GM19468 (cell line): ENCODE measurements around the gene GAL.

Source experiments
- ATAC-seq: cut with Tn5 transposase; IDR thresholded peaks from one replicate; pipeline ENCODE4 v1.9.1; 2021; ENCODE audit warnings: mild to moderate bottlenecking, moderate library complexity, moderate number of reproducible peaks; ENCODE audit not compliant: unreplicated experiment; ENCODE audit errors: extremely low read depth

GAL gene

DNA sequence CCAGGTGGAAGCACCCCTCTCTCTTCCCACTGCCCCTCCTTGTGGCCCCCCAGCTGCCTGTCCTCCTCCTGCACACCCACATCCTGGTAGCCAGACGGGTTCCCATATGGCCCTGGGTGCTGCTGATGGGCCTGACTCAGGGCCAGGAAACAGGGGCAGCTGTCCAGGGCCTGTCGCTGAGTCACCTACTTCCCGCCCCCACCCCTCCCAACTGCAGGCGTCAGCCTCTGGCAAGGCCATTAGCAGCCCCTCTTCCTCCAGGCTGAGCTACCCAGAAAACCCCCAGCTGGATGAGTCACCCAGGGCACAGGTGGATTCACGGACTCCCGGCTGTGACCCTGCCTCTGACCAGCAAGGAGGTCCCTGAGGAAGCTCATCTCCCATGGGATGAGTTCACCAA is 6.9 kb upstream of the GAL start:
- no peak for ATAC-seq

DNA sequence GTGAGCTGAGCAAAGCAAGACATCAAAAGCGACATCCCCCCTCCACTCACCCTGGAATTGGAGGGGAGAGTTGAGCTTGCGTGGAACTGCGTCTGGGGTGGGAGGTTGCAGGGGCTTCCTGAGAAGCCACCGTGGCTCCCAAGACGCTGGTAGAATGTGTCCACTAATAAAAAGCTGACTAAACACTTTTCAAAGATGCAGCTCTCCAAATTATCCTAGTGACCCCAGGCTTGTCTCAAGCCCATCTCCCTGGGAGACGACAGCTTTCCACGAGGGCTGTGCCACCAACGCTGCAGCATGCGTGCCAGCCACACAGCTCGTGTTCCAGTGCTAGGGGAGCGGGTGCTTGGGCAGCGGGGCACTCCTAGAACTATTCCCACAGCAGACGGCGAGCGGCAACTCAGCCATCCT is 6.3 kb upstream of the GAL start:
- no peak for ATAC-seq

DNA sequence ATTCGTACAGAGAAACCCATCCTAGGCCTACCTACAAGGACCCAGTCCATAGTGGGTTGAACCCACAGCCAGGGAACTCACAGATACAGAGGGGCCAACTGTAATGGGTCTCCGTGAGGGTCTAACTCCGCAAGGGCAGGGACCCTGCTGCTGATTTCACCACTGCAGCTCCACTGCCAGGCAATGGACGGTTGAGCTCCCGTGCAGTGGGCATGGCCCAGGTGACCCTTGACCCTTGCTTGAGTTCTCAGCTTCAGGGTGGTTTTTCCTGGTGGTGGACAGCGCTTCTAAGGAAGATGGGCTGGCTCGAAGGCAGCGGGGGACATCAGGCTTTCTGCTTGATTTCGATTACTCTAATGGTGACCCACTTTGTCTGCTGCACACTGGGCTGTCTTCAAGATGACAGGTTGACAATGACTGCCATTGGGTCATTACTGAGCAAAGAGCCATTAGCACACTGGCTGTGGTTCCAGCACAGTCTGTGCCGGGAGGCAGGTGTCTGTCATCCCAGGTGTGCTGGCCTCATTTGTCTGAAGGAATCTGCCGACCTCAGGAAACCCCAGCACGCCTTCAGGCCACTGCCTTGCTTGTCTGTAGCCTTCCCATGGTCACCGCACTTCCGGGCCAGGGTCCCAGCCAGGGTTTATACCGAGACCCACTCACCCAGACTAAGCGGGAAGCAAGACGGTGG is 3.7 kb upstream of the GAL start:
- ATAC-seq = no peak

- no peak for ATAC-seq
Measured at GRCh38 chr11:68682531-68682961, 1.8 kb upstream of the GAL start.

- no peak for ATAC-seq
Measured at GRCh38 chr11:68683121-68683520, 1.2 kb upstream of the GAL start.

GRCh38 chr11:68683536-68684384 is 584 bp upstream of the GAL start:
- no peak for ATAC-seq

- ATAC-seq = no peak
Measured at GRCh38 chr11:68685656-68686380, 1.5 kb downstream of the GAL start.

GRCh38 chr11:68686486-68686885 is 2.1 kb downstream of the GAL start:
- no peak for ATAC-seq

GRCh38 chr11:68687311-68687710 is 3.0 kb downstream of the GAL start:
- ATAC-seq = no peak

DNA sequence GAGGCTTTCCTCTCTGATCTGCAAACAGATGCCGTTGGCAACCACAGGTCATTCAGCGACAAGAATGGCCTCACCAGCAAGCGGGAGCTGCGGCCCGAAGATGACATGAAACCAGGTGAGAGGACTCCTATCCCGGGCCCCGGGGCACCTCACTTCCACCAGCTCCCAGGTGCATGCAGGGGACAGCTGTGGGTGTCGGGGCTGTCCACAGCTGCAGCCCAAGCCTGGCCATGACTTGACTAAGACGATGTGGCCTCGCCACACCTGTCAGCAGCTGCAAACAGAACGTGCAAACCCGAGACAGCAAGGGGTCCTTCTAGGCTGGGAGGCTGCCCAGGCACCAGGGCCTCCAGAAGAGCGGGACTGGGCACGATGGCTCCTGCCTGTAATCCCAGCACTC is 3.6 kb downstream of the GAL start:
- ATAC-seq = no peak

DNA sequence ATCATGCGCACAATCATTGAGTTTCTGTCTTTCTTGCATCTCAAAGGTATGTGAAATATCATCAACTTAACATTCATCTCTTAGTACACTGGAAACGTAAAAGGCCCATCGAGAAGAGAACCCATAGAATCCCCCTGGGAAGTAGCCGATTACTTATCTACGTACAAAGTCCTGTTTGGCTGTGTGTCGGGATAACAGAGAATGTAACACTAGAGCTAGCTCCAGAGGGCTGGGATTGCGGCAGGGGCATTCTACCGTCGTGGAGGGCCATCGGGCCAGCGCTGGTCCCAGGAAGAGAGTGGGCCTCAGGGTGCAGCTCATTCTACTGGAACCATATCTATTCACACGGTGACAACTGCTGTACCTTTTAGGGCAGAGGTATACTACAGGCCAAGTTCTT is 4.5 kb downstream of the GAL start:
- ATAC-seq = no peak

- no peak for ATAC-seq
Measured at GRCh38 chr11:68689737-68690625, 5.6 kb downstream of the GAL start.

DNA sequence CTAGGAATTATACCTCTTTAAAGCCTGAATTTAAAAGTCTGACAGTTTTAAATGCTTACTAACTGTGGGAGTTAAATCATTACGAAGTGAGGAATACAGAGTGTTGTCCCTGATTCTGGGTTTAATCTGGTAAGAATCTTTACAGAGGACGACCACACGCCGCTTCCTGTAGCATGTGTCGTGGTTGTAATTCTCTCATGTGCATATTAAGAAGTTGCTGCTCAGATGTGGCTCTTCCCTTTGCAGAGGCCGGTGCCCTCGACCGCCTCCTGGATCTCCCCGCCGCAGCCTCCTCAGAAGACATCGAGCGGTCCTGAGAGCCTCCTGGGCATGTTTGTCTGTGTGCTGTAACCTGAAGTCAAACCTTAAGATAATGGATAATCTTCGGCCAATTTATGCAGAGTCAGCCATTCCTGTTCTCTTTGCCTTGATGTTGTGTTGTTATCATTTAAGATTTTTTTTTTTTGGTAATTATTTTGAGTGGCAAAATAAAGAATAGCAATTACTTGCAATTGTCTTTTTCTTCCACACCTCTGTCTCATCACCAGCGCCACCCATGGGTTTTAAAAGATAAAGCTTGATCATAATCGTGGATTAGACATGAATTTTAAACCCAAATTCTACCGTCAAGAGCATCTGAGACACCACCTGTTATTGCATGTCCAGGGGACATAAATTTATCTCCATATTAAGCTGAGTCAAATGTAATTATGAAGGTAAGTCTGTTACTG is 6.5 kb downstream of the GAL start:
- ATAC-seq = no peak

DNA sequence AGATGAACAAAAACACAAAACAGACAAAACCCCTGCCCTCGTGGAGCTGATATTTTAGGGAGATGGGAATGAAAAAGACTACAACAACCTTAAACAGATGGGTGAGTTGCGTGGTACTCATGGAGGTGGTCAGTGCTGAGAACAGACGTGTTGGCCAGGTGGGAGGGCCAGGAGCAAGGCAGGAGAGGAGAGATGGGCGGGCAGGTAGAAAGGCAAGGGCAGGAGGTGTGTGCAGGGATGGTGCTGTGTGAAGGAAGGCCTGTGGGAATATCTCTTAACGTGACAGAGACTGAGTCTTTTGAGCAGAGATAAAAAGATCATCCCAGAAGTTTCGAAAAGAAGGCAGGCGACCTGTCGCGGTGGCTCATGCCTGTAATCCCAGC is 7.0 kb downstream of the GAL start:
- ATAC-seq = no peak

DNA sequence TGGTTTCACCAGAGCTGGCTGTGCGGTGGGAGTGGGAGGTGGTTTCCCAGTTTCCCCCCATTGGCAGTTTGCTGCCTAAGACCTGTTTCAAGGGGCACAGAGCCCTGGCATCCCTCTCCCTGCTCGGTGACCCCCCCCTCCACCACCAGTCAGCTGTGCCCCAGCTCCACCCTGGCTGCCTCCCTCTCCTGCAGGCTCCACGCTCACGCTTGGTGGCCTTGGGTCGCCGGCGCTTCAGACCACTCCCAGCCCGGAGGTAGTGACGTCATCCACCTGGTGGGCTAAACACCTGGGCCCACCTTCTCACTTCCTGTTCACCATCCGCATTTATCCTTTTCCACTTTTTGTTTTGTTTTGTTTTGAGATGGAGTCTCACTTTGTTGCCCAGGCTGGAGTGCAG is 7.8 kb downstream of the GAL start:
- no peak for ATAC-seq

GRCh38 chr11:68692871-68693483 is 8.6 kb downstream of the GAL start:
- ATAC-seq = no peak

GRCh38 chr11:68693484-68693882 is 9.1 kb downstream of the GAL start:
- ATAC-seq = no peak

DNA sequence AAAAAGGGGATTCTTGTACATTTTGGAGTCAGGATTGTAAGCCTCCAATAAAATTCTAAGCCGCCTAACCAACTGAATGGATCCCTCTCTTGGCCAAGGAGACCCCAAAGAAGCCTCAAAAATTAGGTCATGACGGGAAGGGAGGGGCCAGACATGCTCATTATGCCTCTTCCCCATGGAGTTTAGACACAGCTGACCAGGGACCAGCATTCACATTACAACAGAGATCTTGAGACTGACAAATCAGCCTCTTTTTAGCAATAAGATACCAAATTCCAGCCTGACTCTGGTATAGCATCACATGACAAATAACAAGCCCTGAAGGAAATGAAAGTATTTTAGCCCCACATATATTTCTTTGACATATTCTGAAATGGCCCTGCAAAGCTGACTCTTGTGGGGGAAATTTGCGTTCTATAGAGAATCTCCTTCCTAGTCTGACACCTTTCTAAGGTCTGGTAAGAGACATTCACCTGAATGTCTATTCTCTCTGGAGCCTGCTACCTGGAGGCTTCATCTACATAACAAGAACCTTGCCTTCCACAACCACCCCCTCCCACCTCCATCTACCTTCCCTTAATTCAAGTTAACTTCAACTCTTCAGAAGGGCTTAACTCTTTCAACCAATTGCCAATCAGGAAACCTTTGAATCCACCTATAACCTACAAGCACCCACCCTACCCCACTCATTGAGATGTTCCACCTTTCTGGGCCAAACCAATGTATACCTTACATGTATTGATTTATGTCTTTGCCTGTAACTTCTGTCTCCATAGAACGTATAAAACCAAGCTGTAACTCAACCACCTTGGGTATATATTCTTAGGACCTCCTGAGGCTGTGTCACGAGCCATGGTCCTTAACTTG is 10.3 kb downstream of the GAL start:
- no peak for ATAC-seq
